Dendritic cell treated with granulocyte-macrophage colony-stimulating factor and Interleukin-4, amounts not matched to agents 40 ng/mL and 50 ng/mL, for 4 days (primary cell): ENCODE data around the gene CAMK1.

Experiments used
- H3K27ac Mint-ChIP-seq: one replicate; pipeline ENCODE4 v1.8.0; 2022; ENCODE audit warnings: mild to moderate bottlenecking, mixed read lengths
- H3K27me3 Mint-ChIP-seq: one replicate; pipeline ENCODE4 v1.8.0; 2022; ENCODE audit warnings: mild to moderate bottlenecking, mixed read lengths
- H3K36me3 Mint-ChIP-seq: one replicate; pipeline ENCODE4 v1.8.0; 2022; ENCODE audit warnings: low read depth, mixed read lengths
- H3K4me1 Mint-ChIP-seq: one replicate; pipeline ENCODE4 v1.8.0; 2022; ENCODE audit warnings: low read depth, mixed read lengths
- H3K4me3 Mint-ChIP-seq: one replicate; pipeline ENCODE4 v1.8.0; 2022; ENCODE audit warnings: mild to moderate bottlenecking, moderate library complexity, mixed read lengths
- H3K9me3 Mint-ChIP-seq: one replicate; pipeline ENCODE4 v1.8.0; 2022; ENCODE audit warnings: mixed read lengths
- intact Hi-C: fragments of 100-400 bp; cut with micrococcal nuclease; formaldehyde crosslinking; loops from one replicate; pipeline ENCODE4 v1.15.0; 2022

The CAMK1 gene

DNA sequence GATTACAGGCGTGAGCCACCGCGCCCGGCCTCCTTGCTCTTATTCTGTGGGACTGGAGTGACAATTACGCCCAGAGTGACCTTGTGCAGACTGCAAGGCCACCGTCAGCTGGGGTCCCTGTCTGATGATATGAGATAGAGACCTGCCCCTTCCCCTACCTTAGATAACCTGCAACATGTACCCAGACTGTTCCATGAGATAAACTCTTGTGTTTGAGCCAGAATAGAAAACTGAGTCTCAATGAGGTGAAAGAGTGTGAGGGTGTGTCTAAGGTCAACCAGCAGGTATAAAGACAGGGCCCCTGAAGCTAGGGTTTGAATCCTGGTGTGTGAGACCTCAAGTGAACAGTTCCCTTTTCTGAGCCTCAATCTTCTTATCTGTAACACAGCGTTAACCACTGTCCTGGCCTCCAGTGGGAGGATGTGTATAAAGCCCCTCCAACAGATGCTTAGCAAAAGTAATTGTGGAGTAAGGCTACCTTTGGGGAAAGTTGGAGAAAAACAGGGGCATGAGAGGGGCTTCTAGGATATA is 16.5 kb upstream of the CAMK1 start:
- H3K4me1 Mint-ChIP-seq: peaks cover 37% of the 10 kb centered on the region
- H3K27ac Mint-ChIP-seq: no peak overlapping the region
- no peaks in the 10 kb centered on the region for H3K9me3 Mint-ChIP-seq

DNA sequence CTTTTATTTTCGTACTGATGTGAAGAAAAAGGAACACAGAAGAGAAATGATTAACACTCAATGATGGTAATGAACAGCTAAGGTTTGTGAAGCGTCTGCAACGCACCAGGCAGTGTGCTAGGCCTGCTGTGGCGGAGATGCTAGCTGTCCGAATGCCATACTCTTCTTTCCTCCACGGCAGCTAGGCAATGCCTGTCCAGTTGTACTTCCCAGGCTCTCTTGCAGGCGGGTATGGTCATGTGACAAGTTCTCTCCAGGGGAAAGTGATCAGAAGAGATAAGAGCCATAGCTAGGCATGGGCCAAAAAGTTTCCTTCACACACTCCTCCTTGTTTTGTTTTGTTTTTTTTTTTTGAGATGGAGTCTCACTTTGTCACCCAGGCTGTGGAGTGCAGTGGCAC is 15.9 kb upstream of the CAMK1 start:
- peaks cover 38% of the 10 kb centered on the region for H3K4me1 Mint-ChIP-seq
- no peaks in the 10 kb centered on the region for H3K9me3 Mint-ChIP-seq
- intact Hi-C loops: no loop called here
- no peak overlapping the region for H3K4me3 Mint-ChIP-seq
- peak overlapping the region; percentile 4 for H3K27ac Mint-ChIP-seq
- no peaks in the 10 kb centered on the region for H3K27me3 Mint-ChIP-seq
- H3K36me3 Mint-ChIP-seq: peaks cover 96% of the 10 kb centered on the region

More for the DNA sequence above, 16.5 kb upstream of the CAMK1 start:
- Mint-ChIP-seq H3K4me3 (no peak overlapping the region), H3K36me3 (peaks cover 99% of the 10 kb centered on the region), H3K27me3 (no peaks in the 10 kb centered on the region)
- intact Hi-C loops: no loop called here

DNA sequence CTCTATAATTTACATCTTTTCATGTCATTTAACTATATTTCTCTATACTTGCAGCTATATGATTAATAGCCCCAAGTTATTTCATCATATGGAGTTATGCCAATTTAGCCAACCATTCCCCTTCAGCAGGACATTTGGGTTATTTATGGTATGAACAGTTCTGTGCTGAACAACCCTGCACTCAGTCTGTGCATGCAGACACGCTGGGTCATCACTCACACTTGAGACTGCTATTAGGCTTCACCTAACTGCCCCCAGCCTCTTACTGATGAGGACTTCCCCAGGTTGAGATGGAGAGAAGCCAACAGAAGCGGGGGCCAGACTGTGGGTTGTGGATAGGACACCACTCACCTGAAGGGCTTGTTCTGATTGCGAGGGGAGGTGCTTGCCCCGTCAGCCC is 15.2 kb upstream of the CAMK1 start:
- H3K4me3 Mint-ChIP-seq: no peak overlapping the region
- H3K36me3 Mint-ChIP-seq: peaks cover 96% of the 10 kb centered on the region
- peak overlapping the region; percentile 4 for H3K27ac Mint-ChIP-seq
- intact Hi-C loops: no loop called here
- no peaks in the 10 kb centered on the region for H3K9me3 Mint-ChIP-seq
- H3K27me3 Mint-ChIP-seq: no peaks in the 10 kb centered on the region
- H3K4me1 Mint-ChIP-seq: peaks cover 38% of the 10 kb centered on the region

DNA sequence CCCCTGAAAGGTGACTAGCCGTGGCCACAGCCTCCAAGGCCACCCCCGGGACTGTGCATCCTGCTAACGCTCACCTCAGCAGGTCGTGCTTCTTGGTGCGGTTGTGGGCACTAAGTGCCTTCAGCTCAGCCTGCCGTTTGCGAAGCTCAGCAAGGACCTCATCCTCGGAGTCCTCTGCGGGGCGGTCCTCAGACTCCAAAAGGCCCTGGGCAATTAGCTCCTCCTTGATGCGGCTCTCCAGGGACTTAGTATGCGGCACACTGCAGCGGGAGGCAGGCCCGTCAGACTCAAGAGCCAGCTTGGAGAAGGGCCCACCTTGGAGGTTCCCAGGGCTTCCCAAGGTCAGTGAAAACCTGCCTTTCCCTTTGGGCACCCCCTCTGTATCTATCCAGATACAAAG is 14.2 kb upstream of the CAMK1 start:
- Mint-ChIP-seq H3K9me3 (no peaks in the 10 kb centered on the region), H3K4me3 (no peak overlapping the region), H3K27ac (no peak overlapping the region), H3K4me1 (peaks cover 45% of the 10 kb centered on the region), H3K27me3 (no peaks in the 10 kb centered on the region), H3K36me3 (peaks cover 85% of the 10 kb centered on the region)
- intact Hi-C loops: no loop called here

DNA sequence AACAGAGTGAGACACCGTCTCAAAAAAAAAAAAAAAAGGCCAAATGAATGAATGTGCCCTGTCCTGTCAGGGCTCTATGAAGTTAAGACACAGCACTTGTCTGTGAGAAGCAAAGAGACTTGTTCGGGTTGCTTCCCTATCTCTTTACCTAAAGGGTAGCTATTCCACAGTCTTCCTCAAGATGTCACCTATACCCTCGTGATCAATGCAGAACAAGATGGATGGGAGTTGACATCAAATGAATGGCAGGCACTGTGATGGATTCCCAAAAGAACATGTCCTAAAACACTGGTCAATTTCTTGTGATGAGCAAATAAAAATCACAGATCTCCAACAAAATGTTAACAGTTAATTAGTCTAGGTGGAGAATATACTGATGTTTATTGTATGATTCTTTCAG is 13.0 kb upstream of the CAMK1 start:
- no peak overlapping the region for H3K4me3 Mint-ChIP-seq
- H3K9me3 Mint-ChIP-seq: no peaks in the 10 kb centered on the region
- no peaks in the 10 kb centered on the region for H3K27me3 Mint-ChIP-seq
- peaks cover 74% of the 10 kb centered on the region for H3K36me3 Mint-ChIP-seq
- intact Hi-C loops: no loop called here
- peak overlapping the region; percentile 99 for H3K27ac Mint-ChIP-seq
- H3K4me1 Mint-ChIP-seq: peaks cover 55% of the 10 kb centered on the region

DNA sequence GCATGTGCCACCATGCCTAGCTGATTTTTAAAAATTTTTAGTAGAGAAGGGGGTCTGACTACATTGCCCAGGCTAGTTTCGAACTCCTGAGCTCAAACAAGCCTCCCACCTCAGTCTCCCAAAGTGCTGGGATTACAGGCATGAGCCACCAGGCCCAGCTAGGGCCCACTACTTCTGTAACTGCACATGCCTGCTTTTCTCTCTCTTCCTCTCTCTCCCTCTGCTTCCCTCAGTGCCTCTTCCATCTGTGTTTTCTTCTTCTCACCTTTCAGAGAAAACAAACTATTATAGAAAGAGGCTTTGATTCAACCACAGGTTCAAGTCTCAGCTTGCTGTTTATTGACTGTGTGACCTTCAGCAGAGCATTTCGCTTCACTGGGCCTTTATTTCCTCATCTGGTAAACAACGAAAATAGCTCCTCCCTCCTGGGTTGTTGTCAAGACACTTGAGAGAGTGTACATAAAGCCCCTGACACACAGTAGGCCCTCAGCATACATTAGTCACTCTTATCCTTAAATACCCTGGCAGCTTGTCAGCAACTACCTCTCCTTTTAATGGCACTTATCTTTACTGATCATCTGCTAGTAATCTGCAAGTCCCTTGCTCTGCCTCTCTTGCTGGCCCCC is 12.3 kb upstream of the CAMK1 start:
- H3K36me3 Mint-ChIP-seq: peaks cover 67% of the 10 kb centered on the region
- H3K9me3 Mint-ChIP-seq: no peaks in the 10 kb centered on the region
- H3K4me1 Mint-ChIP-seq: peaks cover 58% of the 10 kb centered on the region
- no peak overlapping the region for H3K4me3 Mint-ChIP-seq
- H3K27ac Mint-ChIP-seq: peak overlapping the region; percentile 99
- intact Hi-C loops: no loop called here
- H3K27me3 Mint-ChIP-seq: no peaks in the 10 kb centered on the region

DNA sequence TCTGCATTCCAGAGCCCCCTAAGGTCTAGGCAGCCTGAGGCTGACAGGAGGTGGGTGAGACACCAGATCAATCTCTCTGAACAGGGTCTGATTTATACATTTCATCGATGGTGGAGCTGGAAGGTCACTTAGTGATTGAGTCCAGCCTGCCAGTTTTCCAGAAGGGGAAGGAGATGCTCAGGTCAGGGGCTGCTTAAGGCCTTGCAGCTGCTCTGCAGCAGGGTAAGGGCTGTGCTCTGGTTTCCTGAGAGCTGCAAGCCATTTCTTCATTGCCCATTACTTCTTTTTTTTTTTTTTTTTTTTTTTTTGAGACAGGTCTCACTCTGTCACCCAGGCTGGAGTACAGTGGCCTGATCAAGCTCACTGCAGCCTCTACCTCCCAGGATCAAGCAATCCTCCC is 11.8 kb upstream of the CAMK1 start:
- Mint-ChIP-seq H3K36me3 (peaks cover 61% of the 10 kb centered on the region), H3K4me1 (peaks cover 64% of the 10 kb centered on the region), H3K27me3 (no peaks in the 10 kb centered on the region)

DNA sequence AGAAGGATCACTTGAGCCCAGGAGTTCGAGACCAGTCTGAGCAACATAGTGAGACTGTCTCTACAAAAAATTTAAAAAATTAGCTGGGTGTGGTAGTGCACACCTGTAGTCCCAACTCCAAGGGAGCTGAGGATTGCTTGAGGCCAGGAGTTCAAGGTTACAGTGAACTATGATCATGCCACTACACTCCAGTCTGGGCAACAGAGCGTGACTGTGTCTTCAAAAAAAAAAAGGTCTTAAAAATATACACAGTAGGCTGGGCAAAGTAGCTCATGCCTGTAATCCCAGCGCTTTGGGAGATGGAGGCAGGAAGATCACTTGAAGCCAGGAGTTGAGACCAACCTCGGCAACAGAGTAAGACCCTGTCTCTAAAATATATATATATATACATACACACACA is 11.2 kb upstream of the CAMK1 start:
- H3K4me1 Mint-ChIP-seq: peaks cover 70% of the 10 kb centered on the region
- no peaks in the 10 kb centered on the region for H3K27me3 Mint-ChIP-seq
- H3K4me3 Mint-ChIP-seq: no peak overlapping the region
- intact Hi-C loops: no loop called here
- peaks cover 55% of the 10 kb centered on the region for H3K36me3 Mint-ChIP-seq
- no peaks in the 10 kb centered on the region for H3K9me3 Mint-ChIP-seq
- H3K27ac Mint-ChIP-seq: peak overlapping the region; percentile 99

More for the DNA sequence above, 11.8 kb upstream of the CAMK1 start:
- Mint-ChIP-seq H3K9me3 (no peaks in the 10 kb centered on the region), H3K4me3 (no peak overlapping the region), H3K27ac (peak overlapping the region; percentile 99)
- intact Hi-C loops: no loop called here

DNA sequence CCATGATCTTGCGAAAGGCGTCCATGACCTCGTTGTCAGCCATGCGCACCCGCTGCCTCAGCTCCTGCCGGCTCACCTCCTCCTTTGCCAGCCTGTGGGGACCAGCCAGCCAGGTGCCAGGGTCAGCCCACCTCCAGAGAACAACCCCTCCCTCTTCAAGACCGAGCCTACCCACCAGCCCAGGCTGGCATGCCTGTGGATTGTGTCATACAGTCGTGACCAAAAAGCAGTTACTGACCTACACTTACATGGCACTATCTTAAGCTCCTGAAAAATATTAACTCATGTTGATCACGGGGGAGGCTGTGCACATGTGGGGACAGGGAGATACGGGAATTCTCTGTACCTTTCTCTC is 10.7 kb upstream of the CAMK1 start:
- H3K9me3 Mint-ChIP-seq: no peaks in the 10 kb centered on the region
- H3K27me3 Mint-ChIP-seq: no peaks in the 10 kb centered on the region
- H3K4me1 Mint-ChIP-seq: peaks cover 72% of the 10 kb centered on the region
- peak overlapping the region; percentile 6 for H3K4me3 Mint-ChIP-seq
- intact Hi-C loops: no loop called here
- peaks cover 50% of the 10 kb centered on the region for H3K36me3 Mint-ChIP-seq
- peak overlapping the region; percentile 99 for H3K27ac Mint-ChIP-seq

DNA sequence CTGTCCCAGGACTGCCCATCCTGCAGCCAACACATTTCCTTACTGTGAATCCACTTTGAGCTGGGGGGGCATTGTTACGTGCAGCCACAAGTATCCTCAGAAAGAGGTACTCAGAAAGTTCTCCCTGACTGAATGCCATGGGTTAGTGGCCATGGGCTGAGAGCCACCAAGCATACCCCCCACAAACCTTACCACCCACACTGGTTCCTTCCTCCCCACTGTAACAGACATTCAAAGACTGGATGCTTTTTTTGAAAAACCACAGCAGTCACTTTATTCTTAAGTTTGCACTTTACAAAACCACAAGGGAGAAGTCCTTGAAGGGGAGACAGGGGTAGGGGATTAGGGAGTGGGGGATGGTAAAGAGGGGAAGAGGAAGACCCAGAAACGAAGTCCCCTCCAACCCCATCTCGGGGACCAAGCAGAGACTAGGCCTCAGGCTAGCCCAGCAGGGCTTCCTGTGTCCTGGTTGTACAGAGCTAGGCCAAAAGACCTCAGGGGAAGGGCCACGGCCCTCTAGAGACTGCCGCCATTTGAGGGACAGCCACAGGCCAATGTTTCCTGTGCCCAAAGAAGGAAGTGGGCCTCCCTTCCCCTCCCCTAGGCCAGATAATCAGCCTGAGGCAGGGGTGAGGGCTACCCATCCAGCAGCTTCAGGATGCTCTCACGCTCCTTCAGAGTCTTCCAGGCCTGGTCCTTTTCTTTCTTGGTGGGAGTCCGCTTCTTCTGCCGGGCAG is 10.1 kb upstream of the CAMK1 start:
- H3K4me3 Mint-ChIP-seq: peak overlapping the region; percentile 30
- H3K4me1 Mint-ChIP-seq: peaks cover 72% of the 10 kb centered on the region
- peaks cover 45% of the 10 kb centered on the region for H3K36me3 Mint-ChIP-seq
- peak overlapping the region; percentile 99 for H3K27ac Mint-ChIP-seq
- intact Hi-C loops: no loop called here
- no peaks in the 10 kb centered on the region for H3K27me3 Mint-ChIP-seq
- H3K9me3 Mint-ChIP-seq: no peaks in the 10 kb centered on the region

DNA sequence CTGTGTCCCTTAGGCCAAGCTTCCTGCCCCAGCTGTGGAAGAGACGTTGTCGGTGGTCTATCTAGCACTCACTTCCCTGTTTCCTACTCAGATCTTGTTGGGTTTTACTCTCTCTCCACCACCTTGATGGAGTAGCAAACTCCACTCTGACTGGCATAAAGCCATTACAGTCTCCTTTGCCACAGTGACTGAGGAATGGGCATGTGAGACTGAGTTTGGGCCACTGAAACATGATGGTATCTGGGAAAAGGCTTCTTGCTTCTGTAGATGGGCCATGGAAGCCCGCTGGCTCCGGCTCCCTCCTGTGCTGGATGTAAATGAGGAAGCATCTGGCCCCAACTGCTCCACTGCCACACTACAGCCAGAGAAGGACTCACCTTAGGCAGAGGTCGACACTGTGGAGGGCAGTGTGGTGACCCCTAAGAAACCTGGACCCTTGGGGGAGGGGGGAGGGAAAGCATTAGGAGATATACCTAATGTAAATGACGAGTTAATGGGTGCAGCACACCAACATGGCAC is 9.4 kb upstream of the CAMK1 start:
- intact Hi-C loops: no loop called here
- peaks cover 37% of the 10 kb centered on the region for H3K36me3 Mint-ChIP-seq
- no peaks in the 10 kb centered on the region for H3K9me3 Mint-ChIP-seq
- H3K4me1 Mint-ChIP-seq: peaks cover 72% of the 10 kb centered on the region
- peak overlapping the region; percentile 99 for H3K27ac Mint-ChIP-seq
- no peaks in the 10 kb centered on the region for H3K27me3 Mint-ChIP-seq
- H3K4me3 Mint-ChIP-seq: no peak overlapping the region

DNA sequence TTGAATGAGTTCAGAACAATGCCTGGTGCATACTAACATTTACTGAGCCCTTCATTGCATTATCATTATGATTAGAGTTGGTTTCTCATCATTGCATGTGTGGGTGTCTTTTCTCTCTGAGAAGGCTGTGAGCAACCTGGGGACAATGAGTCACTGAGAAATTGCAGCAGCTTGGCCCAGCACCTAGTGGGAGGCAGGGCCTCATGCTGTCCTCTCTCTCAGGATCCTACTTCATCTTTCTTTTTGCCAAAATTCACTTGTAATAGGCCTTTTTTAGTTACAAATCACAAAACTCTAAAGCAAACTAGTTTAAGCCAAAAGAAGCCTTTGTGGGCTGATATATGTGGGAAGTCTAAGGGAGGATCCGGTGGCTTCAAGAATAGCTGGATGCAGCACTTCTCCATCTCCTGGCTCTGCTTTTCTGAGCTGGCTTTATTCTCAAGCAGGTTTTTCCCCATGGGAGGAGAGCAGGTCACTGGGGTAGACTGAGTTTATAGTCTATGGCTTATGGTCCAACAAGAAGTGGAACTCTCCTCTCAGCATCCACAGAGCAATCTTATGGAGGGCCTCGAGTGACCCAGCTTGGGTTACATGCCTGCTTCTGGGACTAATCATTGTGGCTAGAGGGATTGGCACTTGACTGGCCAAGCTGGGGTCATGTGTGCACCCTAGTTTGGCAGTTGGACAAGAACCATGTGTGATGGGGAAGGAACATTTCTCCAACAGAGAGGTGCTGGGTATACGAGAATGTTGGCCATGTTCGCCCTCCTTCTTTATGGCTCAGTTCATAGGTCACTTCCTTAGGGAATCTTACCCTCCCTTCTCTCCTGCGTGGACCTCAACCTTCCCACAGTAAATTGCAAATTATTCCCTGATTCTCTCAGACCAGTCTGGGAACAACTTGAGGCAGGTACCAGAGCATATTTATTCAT is 8.7 kb upstream of the CAMK1 start:
- Mint-ChIP-seq H3K4me1 (peaks cover 77% of the 10 kb centered on the region), H3K36me3 (peaks cover 30% of the 10 kb centered on the region), H3K27me3 (no peaks in the 10 kb centered on the region), H3K9me3 (no peaks in the 10 kb centered on the region), H3K27ac (peak overlapping the region; percentile 99), H3K4me3 (no peak overlapping the region)
- intact Hi-C loops: no loop called here

DNA sequence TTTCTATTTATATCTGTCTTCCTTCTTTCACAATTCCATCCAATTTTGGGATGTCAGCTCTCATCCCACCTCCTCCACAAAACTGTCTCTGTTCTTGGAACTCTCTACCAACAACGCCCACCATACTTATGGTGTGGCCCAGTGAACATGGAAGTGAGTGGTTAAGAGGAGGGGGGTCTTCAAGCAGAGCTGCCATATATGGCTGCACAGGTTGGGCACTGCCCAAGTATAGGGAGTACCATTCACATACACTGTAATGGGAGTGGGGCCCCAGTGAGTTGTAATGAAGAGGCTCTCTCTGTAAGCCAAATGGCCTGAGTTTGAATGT is 7.9 kb upstream of the CAMK1 start:
- intact Hi-C loops: no loop called here
- Mint-ChIP-seq H3K27me3 (peaks cover 1% of the 10 kb centered on the region), H3K9me3 (no peaks in the 10 kb centered on the region), H3K27ac (peak overlapping the region; percentile 99), H3K4me1 (peaks cover 75% of the 10 kb centered on the region), H3K4me3 (no peak overlapping the region), H3K36me3 (peaks cover 22% of the 10 kb centered on the region)
